Epithelial cell of proximal tubule (primary cell): ENCODE results near the gene HYAL3. TPM values are rescaled to one million over a fixed set of nuclear protein-coding genes. Genes with fewer than 3 reads are reported as not detected.

Source experiments
- DNase-seq: peaks from one replicate; pipeline ENCODE4 v3.0.0-alpha.2; 2011; ENCODE audit warnings: low read depth
- H3K4me3 ChIP-seq: 2 replicates; pipeline ENCODE4 v1.5.1; 2011; ENCODE audit warnings: low read depth, mild to moderate bottlenecking, low read length
- total RNA-seq: library from RNA; depleted of rRNA; stranded (reverse); fragments of >200 nt; gene quantifications from 2 replicates; pipeline ENCODE4 v1.2.3, GENCODE V29; 2015
- TF ChIP-seq, protein P1 (sequence below): conservative IDR thresholded peaks from 2 replicates; pipeline ENCODE4 v1.5.1; 2012; ENCODE audit warnings: low read depth, mild to moderate bottlenecking, low read length

The HYAL3 gene
- total RNA-seq, 1 donor from 2014 or later: 7.8 TPM

DNA sequence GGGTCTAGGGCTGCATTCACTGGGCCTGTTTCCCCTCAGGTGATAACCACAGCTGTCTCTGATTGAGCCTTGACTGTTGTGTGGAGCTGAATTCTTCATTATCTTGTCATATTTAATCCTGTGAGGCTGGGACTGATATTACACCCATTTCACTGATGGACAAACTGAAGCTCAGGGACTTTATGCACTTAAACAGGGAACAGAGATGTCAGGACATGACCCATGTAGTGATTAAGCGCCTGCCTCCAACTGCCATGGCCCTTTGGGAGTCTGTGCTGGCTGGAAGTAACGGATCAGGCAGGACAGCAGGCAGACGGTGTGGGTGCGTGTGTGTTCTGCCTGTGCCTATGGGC is 55.7 kb downstream of the HYAL3 start:
- no peak for DNase-seq
- TF ChIP-seq, protein P1, sequence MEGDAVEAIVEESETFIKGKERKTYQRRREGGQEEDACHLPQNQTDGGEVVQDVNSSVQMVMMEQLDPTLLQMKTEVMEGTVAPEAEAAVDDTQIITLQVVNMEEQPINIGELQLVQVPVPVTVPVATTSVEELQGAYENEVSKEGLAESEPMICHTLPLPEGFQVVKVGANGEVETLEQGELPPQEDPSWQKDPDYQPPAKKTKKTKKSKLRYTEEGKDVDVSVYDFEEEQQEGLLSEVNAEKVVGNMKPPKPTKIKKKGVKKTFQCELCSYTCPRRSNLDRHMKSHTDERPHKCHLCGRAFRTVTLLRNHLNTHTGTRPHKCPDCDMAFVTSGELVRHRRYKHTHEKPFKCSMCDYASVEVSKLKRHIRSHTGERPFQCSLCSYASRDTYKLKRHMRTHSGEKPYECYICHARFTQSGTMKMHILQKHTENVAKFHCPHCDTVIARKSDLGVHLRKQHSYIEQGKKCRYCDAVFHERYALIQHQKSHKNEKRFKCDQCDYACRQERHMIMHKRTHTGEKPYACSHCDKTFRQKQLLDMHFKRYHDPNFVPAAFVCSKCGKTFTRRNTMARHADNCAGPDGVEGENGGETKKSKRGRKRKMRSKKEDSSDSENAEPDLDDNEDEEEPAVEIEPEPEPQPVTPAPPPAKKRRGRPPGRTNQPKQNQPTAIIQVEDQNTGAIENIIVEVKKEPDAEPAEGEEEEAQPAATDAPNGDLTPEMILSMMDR: no peak

DNA sequence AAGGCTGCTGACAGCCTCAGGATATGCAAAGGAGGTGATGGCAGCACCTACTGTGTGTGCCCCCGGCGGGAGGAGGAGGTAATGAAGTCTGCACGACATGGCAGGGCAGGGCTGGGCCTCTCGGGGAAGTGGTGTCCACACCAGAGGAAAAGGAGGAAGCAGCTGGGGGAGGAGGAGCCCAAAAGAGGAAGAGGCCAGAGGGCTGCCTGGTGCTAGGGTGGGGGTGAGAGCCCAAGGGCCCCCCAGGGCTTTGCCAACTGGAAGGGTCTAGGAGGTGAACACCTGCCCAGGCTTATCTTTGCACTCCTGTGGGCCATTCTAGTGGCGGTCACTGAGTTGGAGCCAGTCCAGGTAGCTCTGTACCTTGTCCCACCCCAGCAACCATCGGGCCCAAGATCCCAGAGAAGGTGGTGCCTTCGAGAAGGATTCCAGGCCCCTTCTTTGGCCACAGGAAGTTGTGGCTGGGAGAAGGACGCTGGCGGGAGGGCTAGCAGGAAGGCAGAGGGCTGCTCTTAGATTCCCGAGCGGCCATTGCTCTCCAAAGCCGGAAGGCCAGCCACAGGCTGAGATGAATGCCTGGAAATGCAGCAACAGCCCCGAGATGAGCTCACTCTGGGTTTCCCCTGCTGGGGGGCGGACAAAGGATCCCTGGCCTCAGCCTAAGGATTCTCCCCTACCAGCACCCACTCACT is 56.2 kb downstream of the HYAL3 start:
- DNase-seq: no peak
- peak overlapping the region; percentile 8 for H3K4me3 ChIP-seq
- TF ChIP-seq, protein P1: no peak

More for the DNA sequence above, 55.7 kb downstream of the HYAL3 start:
- no peak overlapping the region for H3K4me3 ChIP-seq

Other genes with a start within 250 kb of the HYAL3 start
- 52.3 and 80.7 TPM in 2 replicates for gene RBM5, start 210.5 kb downstream of the HYAL3 start, total RNA-seq
- gene SEMA3F, start 144.1 kb downstream of the HYAL3 start, total RNA-seq: 36.0 and 58.6 TPM in 2 replicates
- gene GNAT1, start 107.8 kb downstream of the HYAL3 start, total RNA-seq: not detected in 2 replicates
- gene SLC38A3, start 94.1 kb downstream of the HYAL3 start, total RNA-seq: not detected in 2 replicates
- gene GNAI2, start 63.2 kb downstream of the HYAL3 start, total RNA-seq: 263 and 264 TPM in 2 replicates
- 4.6 and 29.5 TPM in 2 replicates for gene SEMA3B, start 30.3 kb downstream of the HYAL3 start, total RNA-seq
- gene LSMEM2, start 20.3 kb downstream of the HYAL3 start, total RNA-seq: not detected in 2 replicates
- gene IFRD2, start 7.0 kb downstream of the HYAL3 start, total RNA-seq: 76.6 and 165 TPM in 2 replicates
- 8.5 and 19.4 TPM in 2 replicates for gene NAA80, start within 50 bp of the HYAL3 start, total RNA-seq
- gene HYAL1, start 4.2 kb upstream of the HYAL3 start, total RNA-seq: 1.3 and 2.2 TPM in 2 replicates
- gene HYAL2, start 23.3 kb upstream of the HYAL3 start, total RNA-seq: 123 and 145 TPM in 2 replicates
- 39.8 and 46.6 TPM in 2 replicates for gene TUSC2, start 28.8 kb upstream of the HYAL3 start, total RNA-seq
- gene RASSF1, start 41.4 kb upstream of the HYAL3 start, total RNA-seq: 27.0 and 31.5 TPM in 2 replicates
- gene ZMYND10, start 46.3 kb upstream of the HYAL3 start, total RNA-seq: 0.92 and 3.1 TPM in 2 replicates
- gene NPRL2, start 51.4 kb upstream of the HYAL3 start, total RNA-seq: 24.6 and 27.3 TPM in 2 replicates
- 33.6 and 38.5 TPM in 2 replicates for gene CYB561D2, start 51.5 kb upstream of the HYAL3 start, total RNA-seq
- gene TMEM115, start 60.1 kb upstream of the HYAL3 start, total RNA-seq: 54.6 and 56.0 TPM in 2 replicates
- gene CACNA2D2, start 204.2 kb upstream of the HYAL3 start, total RNA-seq: 0.14 TPM in 1 of 2 replicates, not detected in the other